H1 (cell line): ENCODE measurements around the gene TACC2. TPM values are rescaled to one million over a fixed set of nuclear protein-coding genes. Genes with fewer than 3 reads are reported as not detected.

Experiments used
- CHD2 ChIP-seq: IDR thresholded peaks from 2 replicates; pipeline ENCODE4 v1.6.1; 2012; ENCODE audit warnings: low read length, improper control_type of control experiment
- EP300 ChIP-seq, 2 experiments: IDR thresholded peaks; 1 replicate in 1 of 2; 2 replicates in 1 of 2; pipeline ENCODE4 v1.6.1; 2011 to 2012; ENCODE audit warnings: low read depth in 2 of 2, low read length in 2 of 2, mild to moderate bottlenecking in 2 of 2, borderline replicate concordance in 1 of 2, inconsistent platforms in 1 of 2, moderate library complexity in 1 of 2
- GABPA ChIP-seq: IDR thresholded peaks from 2 replicates; pipeline ENCODE4 v1.6.1; 2011; ENCODE audit warnings: mild to moderate bottlenecking, low read length, moderate library complexity, borderline replicate concordance; ENCODE audit not compliant: insufficient read depth
- GTF2F1 ChIP-seq: IDR thresholded peaks from 2 replicates; pipeline ENCODE4 v1.6.1; 2012; ENCODE audit warnings: low read depth, low read length, improper control_type of control experiment, borderline replicate concordance
- HDAC2 ChIP-seq, 2 experiments: fragments of 300-600 bp in 1 of 2; sonication (generic) in 1 of 2; IDR thresholded peaks; 2 replicates each; pipeline ENCODE4 v1.6.1; 2011 to 2012; ENCODE audit warnings: low read depth in 2 of 2, low read length in 2 of 2, mild to moderate bottlenecking in 2 of 2, moderate library complexity in 2 of 2, borderline replicate concordance in 1 of 2, inconsistent platforms in 1 of 2
- JUN ChIP-seq: IDR thresholded peaks from 2 replicates; pipeline ENCODE4 v1.6.1; 2011; ENCODE audit warnings: low read depth, mild to moderate bottlenecking, improper control_type of control experiment, low read length
- KDM5A ChIP-seq: fragments of 200-600 bp; IDR thresholded peaks from 2 replicates; pipeline ENCODE4 v1.7.1; 2012; ENCODE audit warnings: mild to moderate bottlenecking, low read length, inconsistent platforms, mixed read lengths
- NANOG ChIP-seq: IDR thresholded peaks from 2 replicates; pipeline ENCODE4 v1.6.1; 2011; ENCODE audit warnings: low read length, low read depth, mild to moderate bottlenecking, inconsistent platforms; ENCODE audit not compliant: insufficient read depth, poor library complexity, severe bottlenecking
- RAD21 ChIP-seq, 2 experiments: IDR thresholded peaks in 1 of 2; conservative IDR thresholded peaks in 1 of 2; 2 replicates each; pipeline ENCODE4 v1.6.1; 2011; ENCODE audit warnings: low read depth in 2 of 2, low read length in 2 of 2, improper control_type of control experiment in 1 of 2, inconsistent platforms in 1 of 2, mild to moderate bottlenecking in 1 of 2, moderate library complexity in 1 of 2
- RFX5 ChIP-seq: IDR thresholded peaks from 2 replicates; pipeline ENCODE4 v1.6.1; 2011; ENCODE audit warnings: low read depth, low read length, improper control_type of control experiment, borderline replicate concordance
- SIRT6 ChIP-seq: IDR thresholded peaks from one replicate; pipeline ENCODE4 v1.7.1; 2012; ENCODE audit warnings: low read length, inconsistent platforms
- SP1 ChIP-seq: IDR thresholded peaks from 2 replicates; pipeline ENCODE4 v1.6.1; 2011; ENCODE audit warnings: low read depth, low read length
- TAF1 ChIP-seq: IDR thresholded peaks from 2 replicates; pipeline ENCODE4 v1.6.1; 2011; ENCODE audit warnings: mild to moderate bottlenecking, low read depth, low read length
- polyA plus RNA-seq, 7 experiments: library from polyadenylated mRNA; depleted of rRNA in 3 of 7; stranded (reverse) in 5 of 7; unstranded in 2 of 7; fragments of >200 nt in 5 of 7; fragments of 200-250 nt in 2 of 7; gene quantifications; 1 replicate in 5 of 7; 2 replicates in 1 of 7; 4 replicates in 1 of 7; pipeline versions ENCODE4 v1.2.1 to v1.2.3, GENCODE V29; 2011 to 2013; ENCODE audit warnings: missing spikeins in 2 of 7, mixed read lengths in 2 of 7
- total RNA-seq: library from RNA; stranded (reverse); fragmentation: NEBNext Ultra II Directional; extraction: Animal tissue kit (Norgen Biotek cat#: 25700); gene quantifications from 2 replicates; pipeline ENCODE4 v1.2.1, GENCODE V29; 2021
- TF ChIP-seq, protein P1 (sequence below), 3 experiments: IDR thresholded peaks; 1 replicate in 2 of 3; 2 replicates in 1 of 3; pipeline versions ENCODE4 v1.5.1 to v1.6.1; 2011; ENCODE audit warnings: low read length in 3 of 3, mild to moderate bottlenecking in 3 of 3, inconsistent platforms in 2 of 3, low read depth in 1 of 3, moderate library complexity in 1 of 3; ENCODE audit not compliant: insufficient read depth in 1 of 3; ENCODE audit errors: control extremely low read depth in 1 of 3
- TF ChIP-seq, protein P2 (sequence below): IDR thresholded peaks from 2 replicates; pipeline ENCODE4 v1.6.1; 2012; ENCODE audit warnings: low read length, inconsistent platforms

The TACC2 gene
- total and polyA plus RNA-seq, 2 of the 8 experiments (the other 6 are each of a cell fraction or from before 2014, with no cell fraction given): 21.2 to 46.6 TPM

DNA sequence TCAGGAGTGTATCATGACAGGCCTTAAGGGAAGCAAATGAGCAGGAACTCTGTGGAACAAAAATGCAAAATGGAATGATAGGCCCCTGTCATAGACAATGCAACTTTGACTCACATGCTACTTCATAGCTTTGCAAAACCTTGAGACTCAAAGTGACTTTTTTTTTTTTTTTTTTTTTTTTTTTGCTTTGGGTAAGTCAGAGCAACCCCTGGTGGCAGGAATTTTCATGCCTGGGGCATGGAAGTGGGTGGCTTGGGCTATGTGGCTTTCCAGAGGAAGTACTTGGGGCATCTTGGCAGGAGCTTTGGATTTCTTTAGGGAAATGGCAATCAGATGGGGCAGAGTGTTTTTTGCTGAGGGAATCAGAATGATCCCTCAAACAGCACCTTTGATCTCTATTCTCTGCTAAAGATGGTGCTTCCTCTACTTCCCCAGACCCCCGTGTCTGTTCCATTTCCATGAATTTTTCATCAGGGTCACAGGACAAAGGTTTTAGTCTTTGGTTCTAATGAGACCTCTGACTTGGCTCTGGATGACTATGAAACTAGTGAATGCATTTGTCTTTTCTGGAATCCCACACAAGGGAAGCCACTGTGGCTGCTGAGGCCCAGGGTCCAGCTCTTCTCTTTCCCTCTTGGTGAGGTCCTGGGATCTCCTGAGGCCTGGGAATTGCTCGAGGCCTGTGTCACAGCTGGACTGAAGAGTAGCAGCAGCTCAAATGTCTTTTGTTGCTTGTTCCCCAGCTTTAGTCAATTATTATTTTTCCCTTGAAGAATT, 62.8 kb downstream of the TACC2 start (continued):
- TF ChIP-seq, protein P1, sequence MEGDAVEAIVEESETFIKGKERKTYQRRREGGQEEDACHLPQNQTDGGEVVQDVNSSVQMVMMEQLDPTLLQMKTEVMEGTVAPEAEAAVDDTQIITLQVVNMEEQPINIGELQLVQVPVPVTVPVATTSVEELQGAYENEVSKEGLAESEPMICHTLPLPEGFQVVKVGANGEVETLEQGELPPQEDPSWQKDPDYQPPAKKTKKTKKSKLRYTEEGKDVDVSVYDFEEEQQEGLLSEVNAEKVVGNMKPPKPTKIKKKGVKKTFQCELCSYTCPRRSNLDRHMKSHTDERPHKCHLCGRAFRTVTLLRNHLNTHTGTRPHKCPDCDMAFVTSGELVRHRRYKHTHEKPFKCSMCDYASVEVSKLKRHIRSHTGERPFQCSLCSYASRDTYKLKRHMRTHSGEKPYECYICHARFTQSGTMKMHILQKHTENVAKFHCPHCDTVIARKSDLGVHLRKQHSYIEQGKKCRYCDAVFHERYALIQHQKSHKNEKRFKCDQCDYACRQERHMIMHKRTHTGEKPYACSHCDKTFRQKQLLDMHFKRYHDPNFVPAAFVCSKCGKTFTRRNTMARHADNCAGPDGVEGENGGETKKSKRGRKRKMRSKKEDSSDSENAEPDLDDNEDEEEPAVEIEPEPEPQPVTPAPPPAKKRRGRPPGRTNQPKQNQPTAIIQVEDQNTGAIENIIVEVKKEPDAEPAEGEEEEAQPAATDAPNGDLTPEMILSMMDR (IDR thresholded peaks at IDR 0.05; ENCODE audit: control extremely low read depth in 1 of 3, insufficient read depth in 1 of 3, low read depth in 1 of 3, low read length in 3 of 3): peak; percentile 63 to 83 (median 72)
- TF ChIP-seq SP1 (0 out of 2 replicates have a peak, but pooled peaks have one; percentile 35), TAF1 (no peak), HDAC2 (IDR thresholded peaks at IDR 0.05; ENCODE audit: borderline replicate concordance in 1 of 2, low read depth in 2 of 2, low read length in 2 of 2) (0 out of 4 replicates have a peak, but pooled peaks of 1 of the 2 experiments have one; percentile 63), GTF2F1 (no peak), JUN (no peak), CHD2 (no peak), EP300 (IDR thresholded peaks at IDR 0.05; ENCODE audit: borderline replicate concordance in 1 of 2, low read depth in 2 of 2, low read length in 2 of 2) (0 out of 3 replicates have a peak, but pooled peaks of 1 of the 2 experiments have one; percentile 28), KDM5A (no peak), RAD21 (IDR thresholded peaks at IDR 0.05 in 1 of 2, conservative IDR thresholded peaks at IDR 0.05 in 1 of 2; ENCODE audit: low read depth in 2 of 2, low read length in 2 of 2) (peak; percentile 45 to 66; a peak in 3 of 4 replicates), RFX5 (no peak), GABPA (no peak), SIRT6 (no peak), NANOG (no peak)
- TF ChIP-seq, protein P2, sequence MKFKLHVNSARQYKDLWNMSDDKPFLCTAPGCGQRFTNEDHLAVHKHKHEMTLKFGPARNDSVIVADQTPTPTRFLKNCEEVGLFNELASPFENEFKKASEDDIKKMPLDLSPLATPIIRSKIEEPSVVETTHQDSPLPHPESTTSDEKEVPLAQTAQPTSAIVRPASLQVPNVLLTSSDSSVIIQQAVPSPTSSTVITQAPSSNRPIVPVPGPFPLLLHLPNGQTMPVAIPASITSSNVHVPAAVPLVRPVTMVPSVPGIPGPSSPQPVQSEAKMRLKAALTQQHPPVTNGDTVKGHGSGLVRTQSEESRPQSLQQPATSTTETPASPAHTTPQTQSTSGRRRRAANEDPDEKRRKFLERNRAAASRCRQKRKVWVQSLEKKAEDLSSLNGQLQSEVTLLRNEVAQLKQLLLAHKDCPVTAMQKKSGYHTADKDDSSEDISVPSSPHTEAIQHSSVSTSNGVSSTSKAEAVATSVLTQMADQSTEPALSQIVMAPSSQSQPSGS: no peak
- TF ChIP-seq, all 59 proteins: peak for 7
